SK-N-SH (cell line): ENCODE results near the gene SDF4.

Source experiments
- CHD2 ChIP-seq: fragments of 150-350 bp; IDR thresholded peaks from 2 replicates; pipeline ENCODE4 v1.6.1; 2018; ENCODE audit warnings: low read length; ENCODE audit not compliant: partially characterized antibody
- CTCF ChIP-seq: fragments of 200-600 bp; sonication (generic); IDR thresholded peaks from 2 replicates; pipeline ENCODE4 v1.6.1; 2017; ENCODE audit warnings: antibody characterized with exemption, mild to moderate bottlenecking, moderate library complexity
- FOSL2 ChIP-seq: IDR thresholded peaks from 2 replicates; pipeline ENCODE4 v1.4.0; 2012; ENCODE audit warnings: low read depth, mild to moderate bottlenecking, moderate library complexity, borderline replicate concordance
- JUND ChIP-seq: IDR thresholded peaks from 2 replicates; pipeline ENCODE4 v1.4.0; 2012
- MAX ChIP-seq: IDR thresholded peaks from 2 replicates; pipeline ENCODE4 v1.4.0; 2012; ENCODE audit warnings: low read depth
- RAD21 ChIP-seq: IDR thresholded peaks from 2 replicates; pipeline ENCODE4 v1.6.1; 2012; ENCODE audit warnings: mild to moderate bottlenecking, low read length
- REST ChIP-seq: IDR thresholded peaks from 2 replicates; pipeline ENCODE4 v1.6.1; 2012; ENCODE audit warnings: mild to moderate bottlenecking, low read depth, low read length, moderate library complexity
- RXRA ChIP-seq: IDR thresholded peaks from 2 replicates; pipeline ENCODE4 v1.4.0; 2012; ENCODE audit warnings: low read depth, mild to moderate bottlenecking, borderline replicate concordance
- SIN3A ChIP-seq: IDR thresholded peaks from 2 replicates; pipeline ENCODE4 v1.6.1; 2012; ENCODE audit warnings: low read depth, mild to moderate bottlenecking, low read length, moderate library complexity, borderline replicate concordance
- TAF1 ChIP-seq: IDR thresholded peaks from 2 replicates; pipeline ENCODE4 v1.6.1; 2012; ENCODE audit warnings: low read depth, mild to moderate bottlenecking, low read length, moderate library complexity, borderline replicate concordance
- TEAD4 ChIP-seq: IDR thresholded peaks from 2 replicates; pipeline ENCODE4 v1.4.0; 2012; ENCODE audit warnings: mild to moderate bottlenecking, borderline replicate concordance; ENCODE audit not compliant: insufficient read depth
- YY1 ChIP-seq: IDR thresholded peaks from 2 replicates; pipeline ENCODE4 v1.4.0; 2012; ENCODE audit warnings: low read depth, mild to moderate bottlenecking
- TF ChIP-seq, protein P1 (sequence below): IDR thresholded peaks from 2 replicates; pipeline ENCODE4; 2012

DNA sequence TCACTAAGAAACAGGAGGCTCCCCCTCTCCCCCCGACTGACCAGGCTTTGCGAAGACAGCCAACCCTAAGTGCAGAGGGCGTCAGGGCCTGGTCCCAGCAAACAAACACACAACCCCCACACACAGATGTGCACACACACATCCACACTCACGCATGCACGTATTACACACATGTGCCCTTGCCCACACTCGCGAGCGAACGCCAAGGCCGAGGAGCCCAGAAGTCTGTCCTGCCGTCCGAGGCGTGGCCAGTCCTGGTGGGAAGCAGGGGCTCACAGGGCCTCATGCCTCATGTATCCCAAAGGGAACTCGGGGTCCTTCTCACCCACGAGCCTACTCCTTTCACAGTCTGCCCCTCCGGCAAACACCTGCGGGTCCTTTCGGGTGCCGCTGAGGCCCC lies 2.0 kb downstream of the SDF4 start:
- no peak for TF ChIP-seq CTCF
- TF ChIP-seq RXRA: no peak
- no peak for TF ChIP-seq JUND
- no peak for TF ChIP-seq CHD2
- no peak for TF ChIP-seq TAF1
- no peak for TF ChIP-seq RAD21
- no peak for TF ChIP-seq SIN3A
- TF ChIP-seq FOSL2: no peak
- TF ChIP-seq REST: no peak
- TF ChIP-seq MAX: no peak
- TF ChIP-seq, protein P1, sequence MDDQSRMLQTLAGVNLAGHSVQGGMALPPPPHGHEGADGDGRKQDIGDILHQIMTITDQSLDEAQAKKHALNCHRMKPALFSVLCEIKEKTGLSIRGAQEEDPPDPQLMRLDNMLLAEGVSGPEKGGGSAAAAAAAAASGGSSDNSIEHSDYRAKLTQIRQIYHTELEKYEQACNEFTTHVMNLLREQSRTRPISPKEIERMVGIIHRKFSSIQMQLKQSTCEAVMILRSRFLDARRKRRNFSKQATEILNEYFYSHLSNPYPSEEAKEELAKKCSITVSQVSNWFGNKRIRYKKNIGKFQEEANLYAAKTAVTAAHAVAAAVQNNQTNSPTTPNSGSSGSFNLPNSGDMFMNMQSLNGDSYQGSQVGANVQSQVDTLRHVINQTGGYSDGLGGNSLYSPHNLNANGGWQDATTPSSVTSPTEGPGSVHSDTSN: no peak
- TF ChIP-seq TEAD4: no peak
- no peak for TF ChIP-seq YY1
